ENCODE measurements around the gene EOMES.

EOMES gene

DNA sequence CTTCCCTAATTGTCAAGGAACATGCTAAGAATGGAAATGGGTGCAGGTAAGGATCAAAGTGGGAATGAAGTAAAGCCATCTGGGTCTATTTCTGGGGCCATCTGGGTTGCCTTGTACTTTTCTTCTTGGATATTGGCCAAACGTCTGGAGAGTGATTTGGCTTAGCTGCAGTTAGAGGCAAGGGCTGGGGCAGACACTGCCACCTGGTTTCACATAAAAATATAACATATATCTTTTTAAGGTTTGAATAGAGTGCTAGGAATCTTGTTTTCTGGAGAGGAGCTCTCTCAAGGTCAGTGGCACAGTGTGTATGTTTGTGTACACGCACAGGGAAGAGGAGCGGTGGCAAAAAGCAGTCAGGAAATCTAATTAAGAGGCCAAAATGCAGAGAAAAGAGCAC lies 24.7 kb upstream of the EOMES start:
- TF ChIP-seq, protein P1, sequence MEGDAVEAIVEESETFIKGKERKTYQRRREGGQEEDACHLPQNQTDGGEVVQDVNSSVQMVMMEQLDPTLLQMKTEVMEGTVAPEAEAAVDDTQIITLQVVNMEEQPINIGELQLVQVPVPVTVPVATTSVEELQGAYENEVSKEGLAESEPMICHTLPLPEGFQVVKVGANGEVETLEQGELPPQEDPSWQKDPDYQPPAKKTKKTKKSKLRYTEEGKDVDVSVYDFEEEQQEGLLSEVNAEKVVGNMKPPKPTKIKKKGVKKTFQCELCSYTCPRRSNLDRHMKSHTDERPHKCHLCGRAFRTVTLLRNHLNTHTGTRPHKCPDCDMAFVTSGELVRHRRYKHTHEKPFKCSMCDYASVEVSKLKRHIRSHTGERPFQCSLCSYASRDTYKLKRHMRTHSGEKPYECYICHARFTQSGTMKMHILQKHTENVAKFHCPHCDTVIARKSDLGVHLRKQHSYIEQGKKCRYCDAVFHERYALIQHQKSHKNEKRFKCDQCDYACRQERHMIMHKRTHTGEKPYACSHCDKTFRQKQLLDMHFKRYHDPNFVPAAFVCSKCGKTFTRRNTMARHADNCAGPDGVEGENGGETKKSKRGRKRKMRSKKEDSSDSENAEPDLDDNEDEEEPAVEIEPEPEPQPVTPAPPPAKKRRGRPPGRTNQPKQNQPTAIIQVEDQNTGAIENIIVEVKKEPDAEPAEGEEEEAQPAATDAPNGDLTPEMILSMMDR (conservative IDR thresholded peaks at IDR 0.05; ENCODE audit: low read depth, low read length) = no peak

DNA sequence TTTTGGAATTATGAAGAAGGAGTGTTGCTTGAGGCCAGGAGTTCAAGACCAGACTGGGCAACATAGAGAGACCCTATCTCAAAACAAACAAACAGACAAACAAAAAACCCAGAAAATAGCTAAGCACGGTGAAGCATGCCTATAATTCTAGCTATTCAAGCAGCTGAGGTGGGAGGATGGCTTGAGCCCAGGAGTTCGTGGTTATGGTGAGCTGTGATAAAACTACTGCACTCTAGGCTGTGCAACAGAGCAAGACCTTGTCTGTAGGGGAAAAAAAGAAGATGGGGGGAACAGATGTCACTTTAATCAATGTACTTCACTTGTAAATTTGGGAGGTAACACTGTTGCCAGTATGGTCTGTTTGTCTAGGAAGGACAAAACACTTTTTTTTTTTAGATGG lies 18.7 kb upstream of the EOMES start:
- H3K4me3 ChIP-seq (ENCODE audit: low read length) = no peak overlapping the region
- DNase-seq (ENCODE audit: low read depth) = no peak
- TF ChIP-seq, protein P1 (conservative IDR thresholded peaks at IDR 0.05; ENCODE audit: low read depth, low read length) = no peak

More for the DNA sequence above, 24.7 kb upstream of the EOMES start:
- H3K4me3 ChIP-seq (ENCODE audit: low read length) = no peak overlapping the region
- DNase-seq (ENCODE audit: low read depth) = no peak

DNA sequence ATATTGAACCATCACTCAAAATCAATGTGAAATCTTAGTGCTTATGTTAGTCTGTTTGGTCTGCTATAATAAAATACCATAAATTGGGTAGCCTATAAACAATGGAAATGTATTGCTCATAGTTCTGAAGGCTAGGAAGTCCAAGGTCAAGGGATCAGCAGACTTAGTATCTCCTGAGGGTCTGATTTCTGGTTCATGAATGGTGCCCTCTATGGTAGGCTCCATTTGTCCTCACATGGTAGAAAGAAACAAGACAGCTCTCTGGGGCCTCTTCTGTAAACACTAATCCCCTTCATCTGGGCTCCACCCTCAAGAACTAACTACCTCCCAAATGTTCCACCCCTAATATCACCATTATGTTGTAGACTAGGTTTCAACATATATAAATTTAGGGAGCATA lies 15.0 kb upstream of the EOMES start:
- H3K4me3 ChIP-seq (ENCODE audit: low read length) = no peak overlapping the region
- TF ChIP-seq, protein P1 (conservative IDR thresholded peaks at IDR 0.05; ENCODE audit: low read depth, low read length) = no peak
- DNase-seq (ENCODE audit: low read depth) = no peak

DNA sequence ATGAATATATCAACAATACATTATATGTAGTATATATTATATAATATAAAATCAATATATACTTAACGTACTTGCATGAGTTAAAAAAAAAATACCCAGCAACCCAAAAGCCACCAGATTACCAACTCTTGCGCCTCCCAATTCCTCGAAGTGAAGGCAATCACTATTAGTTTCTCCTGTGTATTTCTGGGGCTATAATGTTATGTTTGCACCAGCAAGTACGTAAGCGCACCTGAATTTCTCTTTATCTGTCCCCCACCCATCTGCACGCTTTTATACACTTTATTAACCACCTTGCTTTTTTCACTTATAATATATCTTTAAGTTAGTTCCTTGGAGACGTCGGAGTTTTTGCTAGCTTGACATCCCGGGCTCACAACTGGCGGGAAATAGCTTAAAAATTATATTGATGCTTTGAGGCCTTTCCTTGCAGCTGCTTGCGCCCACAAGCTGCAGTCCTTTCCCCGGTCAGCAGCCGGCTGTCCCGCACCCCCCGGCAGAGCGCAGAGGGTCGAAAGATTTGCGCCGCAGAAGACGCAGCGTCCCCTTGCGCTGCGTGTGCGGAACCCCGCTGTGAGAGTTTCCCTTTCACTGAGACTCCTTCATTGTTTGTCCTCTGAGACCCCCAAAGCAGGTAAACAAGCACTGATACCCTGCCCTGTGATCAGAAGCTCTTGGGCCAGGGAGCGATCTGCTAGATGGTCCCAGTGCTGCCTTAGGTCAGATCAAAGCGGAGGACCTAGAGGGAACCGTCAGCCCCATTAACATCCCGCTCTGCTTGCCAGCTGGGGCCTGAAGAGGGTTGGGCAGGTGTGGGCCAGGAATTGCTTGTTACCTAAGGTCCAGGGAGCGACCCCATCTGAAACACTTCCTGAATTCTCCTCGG lies 8.9 kb upstream of the EOMES start:
- no peak for DNase-seq (ENCODE audit: low read depth)
- no peak overlapping the region for H3K4me3 ChIP-seq (ENCODE audit: low read length)
- TF ChIP-seq, protein P1 (conservative IDR thresholded peaks at IDR 0.05; ENCODE audit: low read depth, low read length) = no peak

DNA sequence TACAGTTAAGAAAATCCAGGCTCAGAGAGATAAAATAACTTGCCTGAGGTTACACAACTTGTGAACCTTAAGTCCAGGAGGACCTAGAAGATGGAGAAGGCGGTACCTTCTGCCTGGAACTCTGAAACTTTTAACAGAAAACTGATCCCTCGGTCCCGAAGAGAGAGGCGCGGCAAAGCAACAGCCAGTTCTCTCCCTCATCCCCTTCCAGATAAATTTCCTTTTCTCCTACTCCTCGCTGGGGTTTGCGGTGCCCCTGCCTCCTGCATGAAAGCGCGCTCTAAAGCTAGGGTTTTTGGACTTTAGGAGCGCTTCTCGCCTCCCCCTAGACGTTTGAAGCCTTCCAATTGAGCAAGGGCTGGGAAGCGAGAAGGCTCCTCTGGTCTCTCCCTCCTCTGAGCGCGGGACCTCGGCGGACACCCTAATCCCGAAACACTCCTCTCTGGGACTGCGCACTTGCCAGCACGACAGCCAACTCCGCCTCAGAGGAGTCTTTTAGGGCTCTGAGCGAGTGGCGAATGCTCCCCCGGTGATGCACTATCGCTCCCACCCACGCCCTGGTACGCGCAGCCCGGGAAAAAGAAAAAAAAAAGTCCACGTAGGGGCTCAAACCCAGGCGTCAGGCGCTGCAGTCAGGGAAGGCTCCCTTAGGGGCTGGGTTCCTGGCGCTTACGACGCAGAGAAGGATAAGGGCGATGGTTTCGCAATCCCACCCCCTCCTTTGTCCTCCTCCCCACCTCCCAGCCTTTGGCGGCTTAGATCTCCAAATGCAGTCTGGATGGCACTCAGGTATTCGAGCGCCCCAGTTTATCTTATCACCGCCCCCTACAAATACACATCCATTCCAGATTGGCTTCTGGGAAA lies 7.9 kb upstream of the EOMES start:
- DNase-seq (ENCODE audit: low read depth) = no peak
- H3K4me3 ChIP-seq (ENCODE audit: low read length) = no peak overlapping the region
- TF ChIP-seq, protein P1 (conservative IDR thresholded peaks at IDR 0.05; ENCODE audit: low read depth, low read length) = no peak

DNA sequence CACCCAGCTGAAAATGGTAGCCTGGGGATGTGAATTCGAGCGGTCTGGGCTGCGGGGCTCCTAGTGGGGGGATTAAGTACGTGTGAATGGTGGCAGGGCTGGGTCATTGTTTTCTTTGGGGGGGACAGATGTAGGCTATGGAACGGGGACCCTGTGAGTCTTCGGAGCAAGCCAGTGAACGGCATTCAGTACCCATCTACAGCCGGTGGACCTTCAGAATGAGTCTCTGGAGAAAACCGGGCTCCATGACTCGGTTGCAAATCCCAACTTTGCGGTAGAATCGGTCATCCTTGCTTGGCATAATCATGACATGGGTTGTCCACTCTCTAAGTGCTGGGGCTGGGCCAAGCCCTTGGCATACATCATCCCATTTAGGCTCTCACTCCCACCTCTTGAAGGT lies 7.2 kb upstream of the EOMES start:
- TF ChIP-seq, protein P1 (conservative IDR thresholded peaks at IDR 0.05; ENCODE audit: low read depth, low read length) = no peak
- no peak for DNase-seq (ENCODE audit: low read depth)
- no peak overlapping the region for H3K4me3 ChIP-seq (ENCODE audit: low read length)

Measured in retinal pigment epithelial cell (primary cell).